ENCODE measurements around the gene ELK1. TPM values are rescaled to one million over a fixed set of nuclear protein-coding genes. Genes with fewer than 3 reads are reported as not detected.

ELK1 gene
- total and polyA plus RNA-seq, 8 donors: 6.8 to 27.2 (median 16.5) TPM

DNA sequence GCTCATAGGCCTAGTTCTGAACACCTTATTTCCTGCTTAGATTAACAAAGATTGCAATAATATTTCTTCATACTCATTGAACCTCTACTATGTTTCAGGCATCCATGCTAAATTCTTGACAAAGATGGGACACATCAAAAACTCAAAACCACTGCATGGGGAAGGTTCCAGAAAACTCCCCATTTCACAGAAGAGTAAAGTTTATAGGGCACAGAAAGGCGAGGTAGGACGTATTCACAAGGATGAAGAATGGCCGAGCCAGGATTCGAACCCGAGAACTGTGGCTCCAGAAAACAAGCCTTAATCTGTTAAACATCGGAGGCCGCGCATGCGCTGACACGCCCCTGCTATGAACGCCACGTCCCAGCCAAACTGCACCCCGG, 7.9 kb upstream of the ELK1 start:
- TF ChIP-seq EP300 (IDR thresholded peaks at IDR 0.05): no peak
- no peak for TF ChIP-seq POLR2A (IDR thresholded peaks at IDR 0.05)
- TF ChIP-seq POLR2AphosphoS5 (IDR thresholded peaks at IDR 0.05): no peak
- TF ChIP-seq, protein P1, sequence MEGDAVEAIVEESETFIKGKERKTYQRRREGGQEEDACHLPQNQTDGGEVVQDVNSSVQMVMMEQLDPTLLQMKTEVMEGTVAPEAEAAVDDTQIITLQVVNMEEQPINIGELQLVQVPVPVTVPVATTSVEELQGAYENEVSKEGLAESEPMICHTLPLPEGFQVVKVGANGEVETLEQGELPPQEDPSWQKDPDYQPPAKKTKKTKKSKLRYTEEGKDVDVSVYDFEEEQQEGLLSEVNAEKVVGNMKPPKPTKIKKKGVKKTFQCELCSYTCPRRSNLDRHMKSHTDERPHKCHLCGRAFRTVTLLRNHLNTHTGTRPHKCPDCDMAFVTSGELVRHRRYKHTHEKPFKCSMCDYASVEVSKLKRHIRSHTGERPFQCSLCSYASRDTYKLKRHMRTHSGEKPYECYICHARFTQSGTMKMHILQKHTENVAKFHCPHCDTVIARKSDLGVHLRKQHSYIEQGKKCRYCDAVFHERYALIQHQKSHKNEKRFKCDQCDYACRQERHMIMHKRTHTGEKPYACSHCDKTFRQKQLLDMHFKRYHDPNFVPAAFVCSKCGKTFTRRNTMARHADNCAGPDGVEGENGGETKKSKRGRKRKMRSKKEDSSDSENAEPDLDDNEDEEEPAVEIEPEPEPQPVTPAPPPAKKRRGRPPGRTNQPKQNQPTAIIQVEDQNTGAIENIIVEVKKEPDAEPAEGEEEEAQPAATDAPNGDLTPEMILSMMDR (IDR thresholded peaks at IDR 0.05): no peak
- peaks cover 0 to 8% (median 0%) of the 10 kb centered on the region in 4 donors for H3K4me1 ChIP-seq
- no peak for DNase-seq
- H3K9me3 ChIP-seq: no peaks in the 10 kb centered on the region
- peak overlapping the region; percentile 82 to 97 (median 96) for H3K27ac ChIP-seq
- 0 to 53% (median 7%) methylated on average over 13 of the region's 13 CpGs for WGBS, 5 donors
- no peaks in the 10 kb centered on the region for H3K27me3 ChIP-seq
- H3K4me3 ChIP-seq: peak overlapping the region; percentile 48 to 62 (median 50)
- intact Hi-C loops (cut with DNase I; ENCODE audit: low total_unique reads): no loop called here
- peaks cover 0 to 41% (median 39%) of the 10 kb centered on the region in 4 donors for H3K36me3 ChIP-seq

DNA sequence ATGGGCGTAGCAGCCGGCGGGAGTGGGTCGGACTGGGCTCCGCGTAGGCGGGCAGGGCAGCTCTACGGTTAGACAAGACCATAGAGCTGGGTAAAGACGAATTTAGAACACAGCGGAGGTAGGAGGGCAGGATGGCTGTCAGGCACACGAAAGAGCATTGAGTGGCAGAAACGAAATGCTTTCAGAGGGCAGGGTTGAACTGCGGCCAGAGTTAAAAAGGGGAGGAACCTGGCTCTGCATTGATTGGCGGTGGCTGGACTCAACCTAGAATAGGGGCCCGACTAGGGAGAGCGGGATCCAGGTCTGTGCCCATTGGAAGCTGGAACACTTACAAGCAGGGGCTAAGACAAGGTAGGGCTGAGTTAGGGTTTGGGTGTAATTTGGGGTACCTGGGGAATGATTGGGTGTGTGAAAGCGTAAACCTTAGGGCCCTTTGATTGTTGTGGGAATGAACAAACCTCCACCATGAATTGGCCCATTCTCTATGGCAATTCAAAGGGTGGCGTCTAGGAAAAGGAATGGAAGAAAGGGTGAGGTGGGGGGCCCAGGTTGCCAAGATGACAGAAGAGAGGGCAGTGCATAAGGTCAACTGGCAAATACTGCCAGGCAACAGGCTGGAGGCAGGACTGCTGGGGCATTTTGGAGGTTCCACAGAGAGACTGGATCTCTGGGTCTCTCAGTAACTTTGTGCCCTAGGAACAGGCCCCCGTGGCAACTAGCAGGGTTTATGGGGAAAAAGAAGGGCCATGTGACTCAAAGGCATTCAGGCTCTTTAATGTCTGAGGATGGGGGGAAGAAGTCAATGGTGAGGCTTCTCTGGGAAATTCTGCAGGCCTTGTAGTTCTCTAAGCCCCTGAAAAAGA, 911 bp upstream of the ELK1 start:
- H3K4me3 ChIP-seq: peak overlapping the region; percentile 59 to 67 (median 62)
- WGBS, 5 donors: 8 to 49% (median 17%) methylated on average over 18 to 19 of the region's 19 CpGs
- intact Hi-C loops (cut with DNase I; ENCODE audit: low total_unique reads): no loop called here
- peak overlapping the region; percentile 73 to 94 (median 90) for H3K27ac ChIP-seq
- H3K27me3 ChIP-seq: peaks cover 0 to 7% (median 0%) of the 10 kb centered on the region in 3 donors
- H3K9me3 ChIP-seq: no peaks in the 10 kb centered on the region
- TF ChIP-seq POLR2AphosphoS5 (IDR thresholded peaks at IDR 0.05) (no peak), POLR2A (IDR thresholded peaks at IDR 0.05) (no peak), EP300 (IDR thresholded peaks at IDR 0.05) (no peak)
- TF ChIP-seq, protein P1 (IDR thresholded peaks at IDR 0.05): no peak
- DNase-seq: no peak
- peaks cover 0 to 25% (median 19%) of the 10 kb centered on the region in 4 donors for H3K4me1 ChIP-seq
- H3K36me3 ChIP-seq: peaks cover 0 to 34% (median 33%) of the 10 kb centered on the region in 4 donors

DNA sequence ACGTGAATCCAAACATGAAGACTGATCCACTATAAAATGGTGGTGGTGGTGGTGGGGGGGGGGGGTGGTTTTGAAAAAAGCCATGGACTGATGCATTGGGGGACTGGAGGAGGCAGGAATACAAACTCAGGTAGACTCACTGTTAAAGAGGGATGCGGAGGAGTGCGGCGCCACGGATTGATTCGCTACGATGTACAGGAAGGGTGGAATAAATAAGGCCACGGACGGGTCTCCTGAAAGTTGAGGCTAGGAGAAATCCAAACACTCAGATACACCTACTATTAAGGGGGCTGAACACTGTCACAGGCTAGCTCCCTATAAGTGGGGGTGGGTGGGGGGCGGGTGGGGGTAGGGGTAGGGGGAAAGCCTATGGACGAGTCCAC, 591 bp downstream of the ELK1 start:
- no peak for TF ChIP-seq POLR2A (IDR thresholded peaks at IDR 0.05)
- TF ChIP-seq, protein P1 (IDR thresholded peaks at IDR 0.05): no peak
- no peak for TF ChIP-seq POLR2AphosphoS5 (IDR thresholded peaks at IDR 0.05)
- TF ChIP-seq EP300 (IDR thresholded peaks at IDR 0.05): no peak
- Histone ChIP-seq H3K9me3 (no peaks in the 10 kb centered on the region), H3K4me3 (peak overlapping the region; percentile 59 to 67 (median 62)), H3K27me3 (peaks cover 0 to 7% (median 0%) of the 10 kb centered on the region in 3 donors), H3K36me3 (peaks cover 0 to 20% (median 18%) of the 10 kb centered on the region in 4 donors), H3K4me1 (peaks cover 0 to 26% (median 19%) of the 10 kb centered on the region in 4 donors), H3K27ac (peak overlapping the region; percentile 87 to 94 (median 90))
- intact Hi-C loops (cut with DNase I; ENCODE audit: low total_unique reads): no loop called here
- DNase-seq: no peak
- 0 to 45% (median 10%) methylated on average over 10 to 11 of the region's 11 CpGs for WGBS, 5 donors

DNA sequence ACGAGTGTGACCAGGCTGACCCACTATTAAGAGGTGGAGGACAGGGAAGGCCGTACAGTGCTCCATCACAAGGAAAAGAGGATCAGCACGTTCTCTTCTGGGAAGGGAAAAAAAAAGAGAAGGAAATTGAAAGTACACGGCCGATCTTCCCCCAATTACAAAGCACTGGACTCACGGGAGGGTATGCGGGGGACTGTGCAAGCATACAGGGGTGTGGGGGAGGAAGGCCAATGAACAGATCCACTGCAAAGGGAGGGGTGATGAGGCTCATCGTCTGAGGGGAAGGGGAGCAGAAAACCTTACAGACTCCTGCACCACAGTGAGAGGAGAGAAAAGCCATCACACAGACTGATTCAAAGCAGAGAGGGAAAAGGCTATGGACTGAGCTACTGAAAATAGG, 1.1 kb downstream of the ELK1 start:
- no peaks in the 10 kb centered on the region for H3K9me3 ChIP-seq
- H3K27ac ChIP-seq: peak overlapping the region in 1 of 5 donors; percentile 90
- no peak for DNase-seq
- peak overlapping the region; percentile 59 to 67 (median 62) for H3K4me3 ChIP-seq
- 10 to 46% (median 17%) methylated on average over 8 of the region's 8 CpGs for WGBS, 5 donors
- intact Hi-C loops (cut with DNase I; ENCODE audit: low total_unique reads): no loop called here
- H3K4me1 ChIP-seq: peaks cover 0 to 31% (median 19%) of the 10 kb centered on the region in 4 donors
- peaks cover 0 to 7% (median 0%) of the 10 kb centered on the region in 3 donors for H3K27me3 ChIP-seq
- TF ChIP-seq, protein P1 (IDR thresholded peaks at IDR 0.05): no peak
- no peak for TF ChIP-seq POLR2A (IDR thresholded peaks at IDR 0.05)
- no peak for TF ChIP-seq EP300 (IDR thresholded peaks at IDR 0.05)
- H3K36me3 ChIP-seq: peaks cover 0 to 17% (median 15%) of the 10 kb centered on the region in 4 donors
